ENCODE data around the gene LRP5. TPM values are rescaled to one million over a fixed set of nuclear protein-coding genes. Genes with fewer than 3 reads are reported as not detected.
"Not testable (repeated sequence)": the region's sequence is repeated elsewhere in the genome, so short reads cannot be mapped to it uniquely, and the experiment has no call there.

LRP5 gene
- total RNA-seq, 1 donor from 2014 or later = 44.3 TPM

DNA sequence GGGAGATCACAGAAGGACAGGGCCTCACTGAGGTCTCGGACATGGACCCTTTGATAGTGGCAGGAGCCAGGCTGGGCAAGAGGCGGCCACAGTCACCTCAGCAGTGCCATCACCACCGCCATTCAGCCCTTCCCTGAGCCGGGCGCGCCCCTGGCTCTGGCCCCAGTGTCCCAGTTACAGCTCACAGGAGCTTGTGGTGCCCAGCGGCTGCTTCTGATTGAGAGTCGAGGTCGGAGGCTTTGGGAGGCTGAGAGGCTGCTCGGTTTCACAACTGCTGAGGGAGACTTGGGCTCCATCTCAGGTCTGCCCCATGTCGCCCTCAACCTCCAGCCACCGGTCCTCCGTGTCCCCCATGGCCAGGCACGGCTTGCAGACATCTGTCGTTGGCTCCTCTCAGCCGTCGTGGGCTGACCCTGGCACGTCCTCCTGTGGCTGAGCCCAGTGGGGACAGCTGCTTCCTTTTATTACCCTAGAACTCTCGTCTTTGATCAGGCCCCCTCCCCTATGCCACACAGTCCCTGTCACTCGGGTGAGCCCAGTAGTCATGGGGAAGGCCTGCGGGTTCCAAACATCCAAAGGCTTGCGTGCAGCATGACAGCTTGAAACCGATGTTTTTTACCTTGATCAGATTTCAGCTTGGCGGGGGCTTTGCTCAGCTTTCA lies 119.7 kb downstream of the LRP5 start:
- H3K4me3 Mint-ChIP-seq = no peak overlapping the region
- peaks cover 3% of the 10 kb centered on the region for H3K9me3 Mint-ChIP-seq
- no peak for DNase-seq (ENCODE audit: low read depth, low spot score)
- H3K4me1 Mint-ChIP-seq = no peaks in the 10 kb centered on the region
- TF ChIP-seq, protein P1, sequence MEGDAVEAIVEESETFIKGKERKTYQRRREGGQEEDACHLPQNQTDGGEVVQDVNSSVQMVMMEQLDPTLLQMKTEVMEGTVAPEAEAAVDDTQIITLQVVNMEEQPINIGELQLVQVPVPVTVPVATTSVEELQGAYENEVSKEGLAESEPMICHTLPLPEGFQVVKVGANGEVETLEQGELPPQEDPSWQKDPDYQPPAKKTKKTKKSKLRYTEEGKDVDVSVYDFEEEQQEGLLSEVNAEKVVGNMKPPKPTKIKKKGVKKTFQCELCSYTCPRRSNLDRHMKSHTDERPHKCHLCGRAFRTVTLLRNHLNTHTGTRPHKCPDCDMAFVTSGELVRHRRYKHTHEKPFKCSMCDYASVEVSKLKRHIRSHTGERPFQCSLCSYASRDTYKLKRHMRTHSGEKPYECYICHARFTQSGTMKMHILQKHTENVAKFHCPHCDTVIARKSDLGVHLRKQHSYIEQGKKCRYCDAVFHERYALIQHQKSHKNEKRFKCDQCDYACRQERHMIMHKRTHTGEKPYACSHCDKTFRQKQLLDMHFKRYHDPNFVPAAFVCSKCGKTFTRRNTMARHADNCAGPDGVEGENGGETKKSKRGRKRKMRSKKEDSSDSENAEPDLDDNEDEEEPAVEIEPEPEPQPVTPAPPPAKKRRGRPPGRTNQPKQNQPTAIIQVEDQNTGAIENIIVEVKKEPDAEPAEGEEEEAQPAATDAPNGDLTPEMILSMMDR (conservative IDR thresholded peaks at IDR 0.05) = no peak
- no peaks in the 10 kb centered on the region for H3K27me3 Mint-ChIP-seq (ENCODE audit: low read depth)
- no peak overlapping the region for H3K27ac Mint-ChIP-seq (ENCODE audit: unreplicated experiment)
- H3K36me3 Mint-ChIP-seq (ENCODE audit: low read depth) = peaks cover 24% of the 10 kb centered on the region

DNA sequence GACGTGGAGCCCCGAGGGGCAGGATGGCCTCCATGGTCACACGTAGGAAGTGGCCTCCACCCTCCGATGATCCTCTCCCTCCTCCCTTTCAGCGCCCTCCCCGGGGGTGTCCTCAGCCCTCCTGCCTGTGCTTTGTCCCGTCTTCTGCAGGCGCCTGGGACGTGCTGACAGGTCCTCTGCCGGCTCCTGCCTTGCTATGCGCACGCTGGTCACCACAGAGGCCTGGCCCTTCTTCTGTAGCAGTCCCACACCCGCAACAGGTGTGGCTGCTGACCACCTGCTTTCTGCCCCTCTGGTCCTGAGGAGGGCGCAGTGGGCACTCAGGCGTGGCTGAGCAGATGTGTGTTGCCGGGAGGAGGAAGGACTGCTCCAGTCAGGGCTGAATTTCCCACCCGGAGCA lies 120.5 kb downstream of the LRP5 start:
- no peak overlapping the region for H3K27ac Mint-ChIP-seq (ENCODE audit: unreplicated experiment)
- H3K4me3 Mint-ChIP-seq = no peak overlapping the region
- TF ChIP-seq, protein P1 (conservative IDR thresholded peaks at IDR 0.05) = no peak
- no peaks in the 10 kb centered on the region for H3K27me3 Mint-ChIP-seq (ENCODE audit: low read depth)
- DNase-seq (ENCODE audit: low read depth, low spot score) = no peak
- H3K9me3 Mint-ChIP-seq = peaks cover 3% of the 10 kb centered on the region
- H3K36me3 Mint-ChIP-seq (ENCODE audit: low read depth) = peaks cover 24% of the 10 kb centered on the region
- H3K4me1 Mint-ChIP-seq = peaks cover 3% of the 10 kb centered on the region

DNA sequence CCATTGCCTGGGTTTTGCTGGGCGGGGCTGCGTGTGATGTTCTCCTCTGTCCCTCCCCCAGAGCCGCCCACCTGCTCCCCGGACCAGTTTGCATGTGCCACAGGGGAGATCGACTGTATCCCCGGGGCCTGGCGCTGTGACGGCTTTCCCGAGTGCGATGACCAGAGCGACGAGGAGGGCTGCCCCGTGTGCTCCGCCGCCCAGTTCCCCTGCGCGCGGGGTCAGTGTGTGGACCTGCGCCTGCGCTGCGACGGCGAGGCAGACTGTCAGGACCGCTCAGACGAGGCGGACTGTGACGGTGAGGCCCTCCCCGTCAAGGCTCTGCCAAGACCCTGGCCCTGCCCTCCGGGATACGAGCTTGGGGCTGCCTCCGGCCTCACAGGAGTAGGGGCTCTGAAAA lies 121.2 kb downstream of the LRP5 start:
- peaks cover 20% of the 10 kb centered on the region for H3K36me3 Mint-ChIP-seq (ENCODE audit: low read depth)
- peaks cover under 1% of the 10 kb centered on the region for H3K9me3 Mint-ChIP-seq
- H3K27me3 Mint-ChIP-seq (ENCODE audit: low read depth) = no peaks in the 10 kb centered on the region
- peaks cover 3% of the 10 kb centered on the region for H3K4me1 Mint-ChIP-seq
- no peak for DNase-seq (ENCODE audit: low read depth, low spot score)
- no peak overlapping the region for H3K27ac Mint-ChIP-seq (ENCODE audit: unreplicated experiment)
- H3K4me3 Mint-ChIP-seq = no peak overlapping the region
- TF ChIP-seq, protein P1 (conservative IDR thresholded peaks at IDR 0.05) = no peak

DNA sequence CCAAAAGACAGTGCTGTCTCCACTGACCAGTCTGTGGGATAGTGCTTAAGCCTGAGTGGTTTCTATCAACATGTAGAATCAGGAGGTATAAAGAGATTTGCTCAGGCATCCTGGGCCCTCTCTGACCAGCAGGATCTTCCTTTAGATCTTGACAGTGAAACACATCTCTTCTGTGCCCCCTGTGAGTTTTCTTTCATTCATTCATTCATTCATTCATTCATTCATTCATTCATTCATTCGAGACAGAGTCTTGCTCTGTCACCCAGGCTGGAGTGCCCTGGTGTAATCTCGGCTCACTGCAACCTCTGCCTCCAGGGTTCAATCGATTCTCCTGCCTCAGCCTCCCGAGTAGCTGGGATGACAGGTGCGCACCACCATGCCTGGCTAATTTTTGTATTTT lies 121.8 kb downstream of the LRP5 start:
- H3K4me3 Mint-ChIP-seq; H3K27me3 Mint-ChIP-seq (ENCODE audit: low read depth); H3K4me1 Mint-ChIP-seq; DNase-seq (ENCODE audit: low read depth, low spot score); H3K27ac Mint-ChIP-seq (ENCODE audit: unreplicated experiment); H3K9me3 Mint-ChIP-seq: not testable (repeated sequence)
- H3K36me3 Mint-ChIP-seq (ENCODE audit: low read depth) = peaks cover 16% of the 10 kb centered on the region

DNA sequence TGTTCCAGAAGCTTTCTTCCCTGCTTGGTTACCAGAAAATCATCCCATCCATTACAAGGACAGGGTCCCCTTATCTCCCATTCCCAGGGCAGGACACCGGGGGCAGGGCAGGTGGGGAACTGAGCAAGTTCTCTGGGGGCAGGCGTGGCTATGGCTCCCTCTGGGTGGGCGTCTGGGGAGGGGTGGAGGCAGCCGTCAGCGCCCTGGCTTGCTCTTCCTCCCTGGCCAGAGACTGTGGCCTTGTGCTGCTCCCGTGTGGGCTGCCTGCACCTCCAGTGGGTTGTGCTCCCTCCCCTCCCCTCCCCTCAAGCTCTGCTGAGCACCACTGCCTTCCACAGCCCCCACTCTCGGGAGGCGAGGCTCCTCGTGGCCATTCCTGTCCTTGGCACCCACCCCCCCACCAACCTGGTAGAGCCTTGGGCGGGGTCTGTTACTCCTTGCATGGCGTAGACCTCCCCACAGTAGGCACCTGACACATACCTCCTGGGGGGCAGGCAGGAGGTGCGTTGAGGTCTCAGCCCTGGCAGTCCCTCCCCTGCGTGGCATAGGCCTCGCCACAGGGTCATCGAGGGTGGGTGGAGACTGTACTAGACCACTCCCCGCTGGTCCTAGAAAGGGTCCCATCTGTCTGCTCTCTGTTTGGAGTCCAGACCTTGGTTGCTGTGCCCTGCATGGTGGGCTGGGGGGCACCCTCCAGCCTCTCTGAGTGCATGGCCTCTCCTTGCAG lies 123.9 kb downstream of the LRP5 start:
- no peaks in the 10 kb centered on the region for H3K27me3 Mint-ChIP-seq (ENCODE audit: low read depth)
- DNase-seq (ENCODE audit: low read depth, low spot score) = no peak
- no peak overlapping the region for H3K4me3 Mint-ChIP-seq
- no peak overlapping the region for H3K27ac Mint-ChIP-seq (ENCODE audit: unreplicated experiment)
- TF ChIP-seq, protein P1 (conservative IDR thresholded peaks at IDR 0.05) = no peak
- peaks cover 6% of the 10 kb centered on the region for H3K4me1 Mint-ChIP-seq
- no peaks in the 10 kb centered on the region for H3K9me3 Mint-ChIP-seq
- no peaks in the 10 kb centered on the region for H3K36me3 Mint-ChIP-seq (ENCODE audit: low read depth)
